HepG2 (cell line): ENCODE results near the gene STRN3. TPM values are rescaled to one million over a fixed set of nuclear protein-coding genes. Genes with fewer than 3 reads are reported as not detected.

Source experiments
- ATAC-seq: fragments of 200-7000 bp; cut with Tn5 transposase; 3 replicates; pipeline ENCODE4 v1.9.1; 2020; ENCODE audit warnings: mild to moderate bottlenecking, moderate library complexity
- BruUV-seq: library from RNA; stranded (reverse); fragments of 400-500 nt; replicated peaks from 2 replicates; lab custom pipeline; 2021; lab: Mats Ljungman, UMichigan
- CTCF ChIA-PET: fragments of 300-600 bp; formaldehyde crosslinking; extraction: SDS; loops from one replicate; lab custom pipeline; 2021; ENCODE audit warnings: low total read pairs, inconsistent platforms, low intra/inter-chr PET ratio; lab: Yijun Ruan, JAX
- POLR2A ChIA-PET: fragments of 350-600 bp; sonication (Branson Sonifier 250); formaldehyde crosslinking; loops from one replicate; lab custom pipeline; 2020; ENCODE audit warnings: antibody characterized with exemption, inconsistent platforms; lab: Yijun Ruan, JAX
- DNase-seq: peaks from one replicate; pipeline ENCODE4 v3.0.0-alpha.2; 2015; ENCODE audit warnings: low spot score
- FAIRE-seq: peaks from 3 replicates; lab custom pipeline; 2011; peaks lifted over from hg19 to GRCh38; lab: Jason Lieb, UNC
- H2AFZ ChIP-seq: one replicate; pipeline ENCODE4 v1.6.1; 2011; ENCODE audit warnings: low read length, inconsistent platforms
- H3K27ac ChIP-seq: fragments of 300-600 bp; 3 replicates; pipeline ENCODE4 v1.8.0; 2011; ENCODE audit warnings: mixed run types, mild to moderate bottlenecking, mixed read lengths, low read length, inconsistent platforms; ENCODE audit not compliant: insufficient read depth; ENCODE audit errors: extremely low read length
- H3K27me3 ChIP-seq, 2 experiments: fragments of 200-600 bp in 1 of 2; 2 replicates in 1 of 2; 3 replicates in 1 of 2; pipeline versions ENCODE4 v1.6.0 to v1.8.0; 2011; ENCODE audit warnings: low read length in 2 of 2, mild to moderate bottlenecking in 2 of 2, moderate library complexity in 2 of 2, inconsistent platforms in 1 of 2; ENCODE audit not compliant: insufficient read depth in 2 of 2, control insufficient read depth in 1 of 2
- H3K36me3 ChIP-seq, 2 experiments: fragments of 200-600 bp in 1 of 2; replicated peaks in 1 of 2; 2 replicates in 1 of 2; 3 replicates in 1 of 2; pipeline versions ENCODE4 v1.5.1 to v1.8.0; 2011; ENCODE audit warnings: low read length in 2 of 2, inconsistent platforms in 1 of 2; ENCODE audit not compliant: insufficient read depth in 2 of 2, control insufficient read depth in 1 of 2
- H3K4me1 ChIP-seq: 2 replicates; pipeline ENCODE4 v1.5.1; 2012; ENCODE audit warnings: low read length, inconsistent platforms; ENCODE audit not compliant: insufficient read depth
- H3K4me2 ChIP-seq: 2 replicates; pipeline ENCODE4 v1.6.0; 2011; ENCODE audit warnings: low read depth, low read length, inconsistent platforms
- H3K4me3 ChIP-seq, 3 experiments: fragments of 200-600 bp in 1 of 3; sonication (generic), shearing (Covaris generic) in 1 of 3; replicated peaks in 1 of 3; 2 replicates each; pipeline ENCODE4 v1.5.1; 2011 to 2016; ENCODE audit warnings: low read length in 3 of 3, inconsistent platforms in 2 of 3, low read depth in 2 of 3, mild to moderate bottlenecking in 2 of 3, control low read depth in 1 of 3, mixed read lengths in 1 of 3; ENCODE audit not compliant: insufficient read depth in 1 of 3
- H3K79me2 ChIP-seq: one replicate; pipeline ENCODE4 v1.6.1; 2011; ENCODE audit warnings: low read length, inconsistent platforms; ENCODE audit not compliant: insufficient read depth
- H3K9ac ChIP-seq: 2 replicates; pipeline ENCODE4 v1.6.0; 2011; ENCODE audit warnings: mild to moderate bottlenecking, low read depth, low read length, inconsistent platforms; ENCODE audit not compliant: insufficient read depth
- H3K9me3 ChIP-seq: 2 replicates; pipeline ENCODE4 v1.5.1; 2012; ENCODE audit warnings: mild to moderate bottlenecking, low read length
- H4K20me1 ChIP-seq: 2 replicates; pipeline ENCODE4 v1.6.0; 2011; ENCODE audit warnings: inconsistent platforms, mild to moderate bottlenecking, low read length, moderate library complexity; ENCODE audit not compliant: insufficient read depth
- ATF4 ChIP-seq, 2 experiments: fragments of 450-650 bp in 1 of 2; sonication (generic) in 1 of 2; formaldehyde crosslinking; IDR thresholded peaks; 2 replicates each; pipeline versions ENCODE4 v1.5.0 to v1.8.0; 2020 to 2022; ENCODE audit warnings: mild to moderate bottlenecking in 1 of 2, missing genetic modification reagents in 1 of 2
- CBX2 ChIP-seq, 2 experiments: fragments of 200-600 bp in 1 of 2; sonication (generic); formaldehyde crosslinking in 1 of 2; IDR thresholded peaks; 2 replicates each; pipeline versions ENCODE4 v1.7.0 to v1.8.1; 2018 to 2022; ENCODE audit warnings: low read depth in 2 of 2, low read length in 1 of 2, mild to moderate bottlenecking in 1 of 2, missing genetic modification reagents in 1 of 2
- CEBPB ChIP-seq: IDR thresholded peaks from 2 replicates; pipeline ENCODE4 v1.6.1; 2011; ENCODE audit warnings: low read depth, low read length, improper control_type of control experiment, borderline replicate concordance
- ONECUT2 ChIP-seq: sonication (generic); formaldehyde crosslinking; IDR thresholded peaks from 2 replicates; pipeline ENCODE4 v1.4.0; 2020; ENCODE audit warnings: missing genetic modification reagents
- SOX6 ChIP-seq, 2 experiments: fragments of 450-650 bp in 1 of 2; sonication (generic) in 1 of 2; formaldehyde crosslinking in 1 of 2; IDR thresholded peaks; 2 replicates each; pipeline versions ENCODE4 v1.4.0 to v1.6.1; 2017 to 2020; ENCODE audit warnings: antibody characterized with exemption in 1 of 2, mild to moderate bottlenecking in 1 of 2, missing genetic modification reagents in 1 of 2
- ZFP41 ChIP-seq: sonication (generic); formaldehyde crosslinking; IDR thresholded peaks from 2 replicates; pipeline ENCODE4 v1.4.0; 2020; ENCODE audit warnings: mild to moderate bottlenecking, missing genetic modification reagents, borderline replicate concordance
- ZFP90 ChIP-seq: sonication (generic); formaldehyde crosslinking; IDR thresholded peaks from 2 replicates; pipeline ENCODE4 v1.8.0; 2022; ENCODE audit warnings: missing genetic modification reagents, mild to moderate bottlenecking, inconsistent platforms, borderline replicate concordance
- ZMYM2 ChIP-seq: sonication (generic); formaldehyde crosslinking; IDR thresholded peaks from 2 replicates; pipeline ENCODE4 v1.8.0; 2022; ENCODE audit warnings: mild to moderate bottlenecking, missing genetic modification reagents
- ZNF160 ChIP-seq: sonication (generic); formaldehyde crosslinking; IDR thresholded peaks from 2 replicates; pipeline ENCODE4 v1.8.0; 2022; ENCODE audit warnings: mild to moderate bottlenecking, inconsistent platforms, missing genetic modification reagents
- ZNF44 ChIP-seq: sonication (generic); formaldehyde crosslinking; IDR thresholded peaks from 2 replicates; pipeline ENCODE4 v1.5.1; 2020; ENCODE audit warnings: mild to moderate bottlenecking, missing genetic modification reagents
- ZNF460 ChIP-seq: sonication (generic); formaldehyde crosslinking; IDR thresholded peaks from 2 replicates; pipeline ENCODE4 v1.5.1; 2020; ENCODE audit warnings: missing genetic modification reagents, mild to moderate bottlenecking, borderline replicate concordance
- ZNF550 ChIP-seq: sonication (generic); formaldehyde crosslinking; IDR thresholded peaks from 2 replicates; pipeline ENCODE4 v1.4.0; 2020; ENCODE audit warnings: mild to moderate bottlenecking, missing genetic modification reagents, borderline replicate concordance
- ZNF614 ChIP-seq: IDR thresholded peaks from 2 replicates; pipeline ENCODE4 v1.6.1; 2018; ENCODE audit warnings: missing biosample characterization, missing genetic modification reagents, inconsistent platforms, borderline replicate concordance
- ZNF713 ChIP-seq: sonication (generic); formaldehyde crosslinking; IDR thresholded peaks from 2 replicates; pipeline ENCODE4 v1.4.0; 2020; ENCODE audit warnings: mild to moderate bottlenecking, missing genetic modification reagents
- ZNF878 ChIP-seq: sonication (generic); formaldehyde crosslinking; IDR thresholded peaks from 2 replicates; pipeline ENCODE4 v1.8.1; 2023; ENCODE audit warnings: mild to moderate bottlenecking, missing genetic modification reagents, moderate library complexity
- WGBS: methylation state at CpG from one replicate; pipeline ENCODE4 v1.1.6; 2017; ENCODE audit warnings: low lambda C conversion rate; 5-methylcytosine and 5-hydroxymethylcytosine counted together
- in situ Hi-C: cut with HindIII; loops from 2 replicates; pipeline ENCODE4 v1.10.0; 2017; ENCODE audit warnings: low pct_unique_long_range_greater_than_20kb; ENCODE audit not compliant: extremely low pct_ligation_motif_present
- intact Hi-C: fragments of 100-400 bp; cut with micrococcal nuclease; formaldehyde crosslinking; loops from one replicate; pipeline ENCODE4 v1.10.0; 2022; ENCODE audit not compliant: unreplicated experiment
- polyA plus RNA-seq, 8 experiments: library from polyadenylated mRNA; depleted of rRNA in 3 of 8; stranded (reverse) in 7 of 8; unstranded in 1 of 8; fragments of >200 nt; fragmentation: Illumina TruSeq in 4 of 8; extraction: Trizol in 4 of 8; gene quantifications; 2 replicates each; pipeline versions ENCODE4 v1.2.1 to v1.2.3, GENCODE V29; 2011 to 2016; ENCODE audit warnings: low read depth in 4 of 8, missing spikeins in 1 of 8, mixed read lengths in 1 of 8; ENCODE audit not compliant: insufficient read depth in 1 of 8
- total RNA-seq, 5 experiments: library from RNA; depleted of rRNA; stranded (reverse); fragments of >200 nt; fragmentation: Illumina TruSeq; extraction: Trizol; gene quantifications; 2 replicates each; pipeline ENCODE4 v1.2.3, GENCODE V29; 2016; ENCODE audit warnings: low read depth in 1 of 5

Gene STRN3
- total and polyA plus RNA-seq, 2 of the 13 experiments (the other 11 are each of a cell fraction or from before 2014, with no cell fraction given) = 49.4 to 123 TPM

- H3K4me1 ChIP-seq = peaks cover 15% of the 10 kb centered on the region
- no peaks in the 10 kb centered on the region for H3K9me3 ChIP-seq
- H3K4me2 ChIP-seq = 0 out of 2 replicates have a peak overlapping the region, but pooled peaks have one; percentile 2
- H3K36me3 ChIP-seq = no peaks in the 10 kb centered on the region
- no peaks in the 10 kb centered on the region for H3K79me2 ChIP-seq
- no peak overlapping the region for H3K9ac ChIP-seq
- H2AFZ ChIP-seq = no peak overlapping the region
- no peak for TF ChIP-seq ONECUT2 (CRISPR knock-in tag)
- TF ChIP-seq ZNF878 = 0 out of 2 replicates have a peak, but pooled peaks have one; percentile 19
- TF ChIP-seq ZFP41 (CRISPR knock-in tag) = 0 out of 2 replicates have a peak, but pooled peaks have one; percentile 44
- TF ChIP-seq ZNF713 = 0 out of 2 replicates have a peak, but pooled peaks have one; percentile 15
- 0 out of 2 replicates have a peak, but pooled peaks have one; percentile 45 for TF ChIP-seq ZFP90 (CRISPR knock-in tag)
- TF ChIP-seq, all 625 proteins: peak for 4
- Histone ChIP-seq H4K20me1 (no peaks in the 10 kb centered on the region), H3K27me3 (no peaks in the 10 kb centered on the region), H3K27ac (no peak overlapping the region), H3K4me3 (no peak overlapping the region)
- ATAC-seq (peak; percentile 84), DNase-seq (no peak), FAIRE-seq (no peak)
- intact Hi-C loops = no loop called here
- in situ Hi-C loops = no loop called here
- WGBS = 62% methylated on average over 1 of the region's 1 CpG
- POLR2A ChIA-PET = interaction anchor here (1.2 kb wide), 1 partner anchor 25 kb away, joined by 5 read pairs; the partner anchor contains the start of gene COCH
- CTCF ChIA-PET = no interaction called here
- no TSS peak for BruUV-seq
These were observed 176.8 kb downstream of the STRN3 start for GRCh38 chr14:30849354-30849753.

GRCh38 chr14:30848449-30849240 is 177.5 kb downstream of the STRN3 start:
- BruUV-seq = no TSS peak
- WGBS = 32% methylated on average over 4 of the region's 4 CpGs
- H3K4me2 ChIP-seq = 0 out of 2 replicates have a peak overlapping the region, but pooled peaks have one; percentile 2
- H3K9ac ChIP-seq = no peak overlapping the region
- no peaks in the 10 kb centered on the region for H3K27me3 ChIP-seq
- no peaks in the 10 kb centered on the region for H3K79me2 ChIP-seq
- ATAC-seq (peak; percentile 72), FAIRE-seq (no peak), DNase-seq (peak; percentile 35)
- H3K36me3 ChIP-seq = no peaks in the 10 kb centered on the region
- intact Hi-C loops = no loop called here
- no peak overlapping the region for H3K4me3 ChIP-seq
- H3K9me3 ChIP-seq = no peaks in the 10 kb centered on the region
- H3K27ac ChIP-seq = no peak overlapping the region
- ChIA-PET POLR2A (interaction anchor here (1.2 kb wide), 1 partner anchor 25 kb away, joined by 5 read pairs; the partner anchor contains the start of gene COCH), CTCF (no interaction called here)
- H2AFZ ChIP-seq = no peak overlapping the region
- H3K4me1 ChIP-seq = peaks cover 15% of the 10 kb centered on the region
- H4K20me1 ChIP-seq = no peaks in the 10 kb centered on the region
- in situ Hi-C loops = no loop called here
- TF ChIP-seq ZNF160 = no peak
- TF ChIP-seq ATF4 (CRISPR knock-in tag; IDR thresholded peaks at IDR 0.05) = peak in 1 of 2 experiments; percentile 63; a peak in 2 of 4 replicates
- peak; percentile 96 for TF ChIP-seq CEBPB
- no peak for TF ChIP-seq CBX2 (IDR thresholded peaks at IDR 0.05; ENCODE audit: low read depth, low read length)
- TF ChIP-seq CBX2 (CRISPR knock-in tag; IDR thresholded peaks at IDR 0.05; ENCODE audit: low read depth) = 0 out of 2 replicates have a peak, but pooled peaks have one; percentile 39
- no peak for TF ChIP-seq SOX6 (IDR thresholded peaks at IDR 0.05)
- TF ChIP-seq SOX6 (CRISPR knock-in tag; IDR thresholded peaks at IDR 0.05) = peak; percentile 30; the same call in 1 of the 2 replicates
- peak; percentile 30; the same call in 1 of the 2 replicates for TF ChIP-seq ZNF460 (CRISPR knock-in tag)
- no peak for TF ChIP-seq ZNF44 (CRISPR knock-in tag)
- 0 out of 2 replicates have a peak, but pooled peaks have one; percentile 37 for TF ChIP-seq ZMYM2 (CRISPR knock-in tag)
- TF ChIP-seq ZNF550 (CRISPR knock-in tag) = no peak
- TF ChIP-seq ZNF614 = peak; percentile 29; the same call in 1 of the 2 replicates
